Measurements from ENCODE around the gene ROBO3. TPM values are rescaled to one million over a fixed set of nuclear protein-coding genes. Genes with fewer than 3 reads are reported as not detected.

Gene ROBO3
- total and polyA plus RNA-seq, 2 of the 8 experiments (the other 6 are each of a cell fraction or from before 2014, with no cell fraction given): 12.1 to 24.6 TPM

DNA sequence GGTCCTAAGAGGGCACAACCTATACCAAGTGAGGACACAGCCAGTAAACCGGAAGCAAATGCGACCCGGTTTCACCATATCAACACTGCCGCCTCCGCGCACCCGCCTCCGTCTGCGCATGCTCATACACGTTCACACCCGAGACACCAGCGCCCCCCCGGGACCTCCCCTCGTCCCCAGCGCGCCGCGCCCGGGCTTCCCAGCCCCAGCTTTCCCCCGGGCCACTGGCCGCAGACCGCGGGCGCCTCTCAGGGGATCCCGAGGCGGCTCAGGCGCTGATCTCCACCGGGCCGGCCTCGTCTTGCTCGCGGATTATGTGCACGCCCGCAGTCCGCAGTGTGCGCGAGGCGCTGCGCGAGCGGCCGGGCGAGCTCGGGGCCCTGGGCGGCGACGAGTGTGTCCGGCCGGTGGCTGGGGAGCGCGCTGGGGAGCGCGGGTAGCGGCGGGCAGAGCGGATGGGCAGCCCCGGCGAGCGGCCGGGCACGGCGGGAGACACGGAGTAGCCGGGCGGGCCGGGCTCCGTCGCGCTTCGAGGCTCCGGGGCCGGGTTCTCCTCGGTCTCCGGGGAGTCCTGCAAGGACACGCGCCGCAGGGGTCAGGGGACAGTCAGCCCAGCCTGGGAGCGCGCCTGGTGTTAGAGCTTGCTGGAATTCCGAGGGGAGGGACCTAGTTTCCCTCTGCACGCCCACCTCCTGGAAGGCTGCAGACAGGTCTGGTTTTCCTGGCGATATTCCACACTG, 55.8 kb downstream of the ROBO3 start:
- H2BK5ac ChIP-seq (ENCODE audit: low read depth, low read length): no peak overlapping the region
- no peak overlapping the region for H2BK120ac ChIP-seq (replicated peaks; ENCODE audit: low read depth, low read length)
- POLR2A ChIA-PET (ENCODE audit: partially characterized antibody): interaction anchor here (1.6 to 1.7 kb wide), 2 partner anchors 33 to 34 kb away, joined by 3 to 5 read pairs; partner anchors contain the start of gene CCDC15
- peak overlapping the region; percentile 35 to 57 (median 44) for H3K4me3 ChIP-seq (ENCODE audit: extremely low read depth in 1 of 4, insufficient read depth in 2 of 4, low read depth in 3 of 4, low read length in 4 of 4)
- peak overlapping the region; percentile 83 for H2AFZ ChIP-seq (ENCODE audit: low read length)
- no peak overlapping the region for H3K4ac ChIP-seq (replicated peaks; ENCODE audit: insufficient read length, low read depth, low read length)
- peaks cover 0 to 4% (median 2%) of the 10 kb centered on the region in 4 experiments; a peak in 3 of 7 replicates for H3K4me1 ChIP-seq (replicated peaks in 1 of 4; ENCODE audit: control insufficient read depth in 3 of 4, insufficient read depth in 4 of 4, low read length in 3 of 4)
- H2BK12ac ChIP-seq (ENCODE audit: low read depth, low read length): no peak overlapping the region
- FAIRE-seq (peak; percentile 7), DNase-seq (ENCODE audit: low read depth in 1 of 2, low spot score in 2 of 2) (peak in 1 of 2 experiments; percentile 83)
- no peak overlapping the region for H3K56ac ChIP-seq (replicated peaks; ENCODE audit: insufficient read length, low read depth, low read length)
- H2AK5ac ChIP-seq (ENCODE audit: low read depth, low read length): no peak overlapping the region
- no peaks in the 10 kb centered on the region for H4K20me1 ChIP-seq (replicated peaks in 1 of 2; ENCODE audit: control insufficient read depth in 1 of 2, insufficient read depth in 2 of 2, low read length in 2 of 2)
- no peaks in the 10 kb centered on the region for H3K79me2 ChIP-seq (ENCODE audit: control insufficient read depth in 1 of 2, insufficient read depth in 2 of 2, low read length in 2 of 2)
- H3K18ac ChIP-seq (ENCODE audit: extremely low read depth, low read length): no peak overlapping the region; the same call in none of the 2 replicates
- H3K23ac ChIP-seq (ENCODE audit: insufficient read length): no peak overlapping the region
- H3K14ac ChIP-seq (ENCODE audit: insufficient read length): no peak overlapping the region
- 8% methylated on average over 52 of the region's 82 CpGs; no CpG with 5 or more reads in 1 of the 2 experiments for WGBS, 2 experiments (ENCODE audit: extremely low coverage in 1 of 2, insufficient coverage in 1 of 2, insufficient read length in 1 of 2, insufficient replicate concordance in 2 of 2, low coverage in 1 of 2, low lambda C conversion rate in 2 of 2, missing lambda C conversion rate in 1 of 2)
- CTCF ChIA-PET (ENCODE audit: partially characterized antibody): interaction anchor here (0.7 to 3.8 kb wide), 13 partner anchors 8 to 220 kb away, joined by 3 to 16 read pairs (median 3); partner anchors contain the start of gene ROBO4
- no peak overlapping the region for H4K91ac ChIP-seq (replicated peaks; ENCODE audit: insufficient read length, low read length)
- H3K9me3 ChIP-seq (ENCODE audit: insufficient read depth in 2 of 2, low read depth in 1 of 2, low read length in 1 of 2): no peaks in the 10 kb centered on the region
- H3K27me3 ChIP-seq (replicated peaks in 1 of 4; ENCODE audit: control insufficient read depth in 3 of 4, extremely low read depth in 1 of 4, insufficient read depth in 3 of 4, low read length in 3 of 4): peaks cover 9 to 59% (median 44%) of the 10 kb centered on the region in 4 experiments
- H3K23me2 ChIP-seq (ENCODE audit: low read depth, low read length): peaks cover 7% of the 10 kb centered on the region
- no peak overlapping the region for H2BK20ac ChIP-seq (ENCODE audit: low read length)
- no peak overlapping the region for H3K27ac ChIP-seq (ENCODE audit: low read depth, low read length)
- peak overlapping the region; percentile 73; the same call in 1 of the 2 replicates for H4K8ac ChIP-seq (ENCODE audit: extremely low read depth, insufficient read depth, low read length)
- H3K4me2 ChIP-seq (ENCODE audit: insufficient read depth in 1 of 2, low read depth in 2 of 2, low read length in 2 of 2): peak overlapping the region; percentile 67 to 69
- H3K36me3 ChIP-seq (ENCODE audit: control insufficient read depth in 2 of 4, insufficient read depth in 4 of 4, low read length in 3 of 4): no peaks in the 10 kb centered on the region
- H4K5ac ChIP-seq (ENCODE audit: insufficient read length, low read depth, low read length): no peak overlapping the region
- H3K9ac ChIP-seq (replicated peaks in 1 of 4; ENCODE audit: extremely low read depth in 1 of 4, low read depth in 3 of 4, low read length in 3 of 4): peak overlapping the region in 2 of 4 experiments; percentile 4 to 13; a peak in 1 of 7 replicates
- no peak overlapping the region for H2BK15ac ChIP-seq (ENCODE audit: low read length)
- no peaks in the 10 kb centered on the region for H3K79me1 ChIP-seq (ENCODE audit: low read depth, low read length)
- peak; percentile 64; the same call in 1 of the 2 replicates for TF ChIP-seq TEAD4 (IDR thresholded peaks at IDR 0.05; ENCODE audit: low read depth, low read length)
- TF ChIP-seq ASH2L (IDR thresholded peaks at IDR 0.05; ENCODE audit: low read length): peak; percentile 43
- TF ChIP-seq TAF1 (IDR thresholded peaks at IDR 0.05; ENCODE audit: low read depth, low read length): no peak
- no peak for TF ChIP-seq RXRA (IDR thresholded peaks at IDR 0.05; ENCODE audit: insufficient read depth, low read depth, low read length)
- peak; percentile 63 for TF ChIP-seq EZH2 (IDR thresholded peaks at IDR 0.05; ENCODE audit: low read depth, low read length, severe bottlenecking)
- TF ChIP-seq E2F6 (IDR thresholded peaks at IDR 0.05): peak; percentile 94
- TF ChIP-seq CEBPB (IDR thresholded peaks at IDR 0.05; ENCODE audit: low read depth, low read length): no peak
- peak; percentile 38; the same call in 1 of the 2 replicates for TF ChIP-seq RBBP5 (IDR thresholded peaks at IDR 0.05; ENCODE audit: borderline replicate concordance, low read depth, low read length)
- TF ChIP-seq, protein P1, sequence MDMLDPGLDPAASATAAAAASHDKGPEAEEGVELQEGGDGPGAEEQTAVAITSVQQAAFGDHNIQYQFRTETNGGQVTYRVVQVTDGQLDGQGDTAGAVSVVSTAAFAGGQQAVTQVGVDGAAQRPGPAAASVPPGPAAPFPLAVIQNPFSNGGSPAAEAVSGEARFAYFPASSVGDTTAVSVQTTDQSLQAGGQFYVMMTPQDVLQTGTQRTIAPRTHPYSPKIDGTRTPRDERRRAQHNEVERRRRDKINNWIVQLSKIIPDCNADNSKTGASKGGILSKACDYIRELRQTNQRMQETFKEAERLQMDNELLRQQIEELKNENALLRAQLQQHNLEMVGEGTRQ (IDR thresholded peaks at IDR 0.05; ENCODE audit: low read length): 0 out of 2 replicates have a peak, but pooled peaks have one; percentile 18
- TF ChIP-seq KDM4A (IDR thresholded peaks at IDR 0.05; ENCODE audit: low read depth, low read length, severe bottlenecking): peak; percentile 94

Measured in H1 (cell line).